Left ventricle myocardium inferior (tissue), 1 donor: ENCODE data around the gene ZFHX3. TPM values are rescaled to one million over a fixed set of nuclear protein-coding genes. Genes with fewer than 3 reads are reported as not detected.
"Not testable (repeated sequence)": the region's sequence is repeated elsewhere in the genome, so short reads cannot be mapped to it uniquely, and the experiment has no call there.

Source experiments
- DNase-seq: peaks from one replicate; pipeline ENCODE4 v3.0.0-alpha.2; 2020
- H3K27ac ChIP-seq: fragments of 200-600 bp; replicated peaks from 2 replicates; pipeline ENCODE4 v1.8.0; 2021
- H3K27me3 ChIP-seq: fragments of 200-600 bp; 2 replicates; pipeline ENCODE4 v1.8.0; 2021; ENCODE audit warnings: low read depth
- H3K36me3 ChIP-seq: fragments of 200-600 bp; 2 replicates; pipeline ENCODE4 v1.8.0; 2021
- H3K4me1 ChIP-seq: fragments of 200-600 bp; 2 replicates; pipeline ENCODE4 v1.8.0; 2021
- H3K4me3 ChIP-seq: fragments of 200-600 bp; 2 replicates; pipeline ENCODE4 v1.8.0; 2021; ENCODE audit warnings: mild to moderate bottlenecking, moderate library complexity
- H3K9me3 ChIP-seq: fragments of 200-600 bp; replicated peaks from 2 replicates; pipeline ENCODE4 v1.8.0; 2021
- CTCF ChIP-seq: fragments of 200-600 bp; IDR thresholded peaks from 2 replicates; pipeline ENCODE4 v1.8.0; 2021; ENCODE audit warnings: antibody characterized with exemption, mild to moderate bottlenecking, borderline replicate concordance
- intact Hi-C: fragments of 100-400 bp; cut with micrococcal nuclease; formaldehyde crosslinking; loops from one replicate; pipeline ENCODE4 v1.11.0; 2022
- total RNA-seq: library from RNA; stranded (reverse); fragmentation: NEBNext Ultra II Directional; extraction: Animal tissue kit (Norgen Biotek cat#: 25700); gene quantifications from one replicate; pipeline ENCODE4 v1.2.1, GENCODE V29; 2021
- donor health status: DM: no; HTN: yes; CAD: no; lungs with severe emphysema.

ZFHX3 gene
- total RNA-seq, 1 donor from 2014 or later, result 9.6 TPM

- H3K4me3 ChIP-seq, result no peak overlapping the region
- no peak overlapping the region for H3K27ac ChIP-seq
- H3K4me1 ChIP-seq, result no peaks in the 10 kb centered on the region
- no peak for DNase-seq
- H3K9me3 ChIP-seq, result peaks cover 5% of the 10 kb centered on the region
- no peak for TF ChIP-seq CTCF
- H3K36me3 ChIP-seq, result no peaks in the 10 kb centered on the region
- H3K27me3 ChIP-seq, result no peaks in the 10 kb centered on the region
- intact Hi-C loops, result no loop called here
Measured at GRCh38 chr16:73083271-73083670, 35.3 kb upstream of the ZFHX3 start.

GRCh38 chr16:73082634-73083051, 34.7 kb upstream of the ZFHX3 start:
- H3K27ac ChIP-seq, H3K4me3 ChIP-seq, H3K36me3 ChIP-seq, intact Hi-C loops, H3K27me3 ChIP-seq, DNase-seq, H3K4me1 ChIP-seq, H3K9me3 ChIP-seq: not testable (repeated sequence)

DNA sequence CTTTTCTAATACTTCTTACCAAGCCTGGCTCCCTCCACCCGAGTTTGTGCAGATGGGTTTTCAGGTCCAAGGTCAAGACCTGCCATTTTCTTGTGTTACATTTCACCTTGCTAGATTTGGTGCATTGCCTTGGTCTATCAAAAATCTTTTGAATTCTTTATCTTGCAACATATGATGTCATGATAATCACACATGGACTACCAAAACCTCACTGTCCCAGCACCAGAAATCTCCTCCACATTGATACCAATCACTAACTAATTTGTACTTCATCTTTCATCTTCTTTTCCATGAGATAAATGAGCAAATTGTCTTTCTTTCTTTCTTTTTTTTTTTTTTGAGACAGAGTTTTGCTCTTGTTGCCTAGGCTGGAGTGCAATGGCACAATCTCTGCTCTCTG, 33.0 kb upstream of the ZFHX3 start:
- H3K4me3 ChIP-seq, result no peak overlapping the region
- no peaks in the 10 kb centered on the region for H3K27me3 ChIP-seq
- no peak overlapping the region for H3K27ac ChIP-seq
- intact Hi-C loops, result no loop called here
- peaks cover 5% of the 10 kb centered on the region for H3K9me3 ChIP-seq
- TF ChIP-seq CTCF, result no peak
- H3K4me1 ChIP-seq, result no peaks in the 10 kb centered on the region
- DNase-seq, result no peak
- H3K36me3 ChIP-seq, result no peaks in the 10 kb centered on the region

DNA sequence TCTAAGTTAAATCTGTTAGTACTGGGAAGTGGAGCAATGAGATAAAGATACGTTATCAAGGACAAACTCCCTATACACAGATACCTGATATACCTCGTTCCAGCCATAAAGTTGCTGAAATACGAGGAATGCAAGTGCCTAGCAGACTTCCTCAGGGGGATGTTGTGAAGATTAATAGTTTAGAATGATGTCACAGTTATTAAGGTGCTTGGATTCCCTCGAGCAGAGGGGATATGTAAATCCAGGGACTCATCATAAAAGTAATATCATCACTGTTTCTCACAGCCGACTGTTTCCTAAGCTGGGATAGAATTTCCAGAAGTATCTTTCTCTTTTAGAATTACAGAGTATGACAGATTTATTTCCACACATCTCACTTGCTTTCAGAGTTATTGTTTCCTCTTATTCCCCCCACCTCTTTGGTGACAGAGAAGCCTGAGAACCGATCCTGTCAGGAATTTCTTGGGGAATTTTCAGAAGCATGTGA, 28.4 kb upstream of the ZFHX3 start:
- TF ChIP-seq CTCF, result no peak
- Histone ChIP-seq H3K27ac (no peak overlapping the region), H3K4me1 (peaks cover 4% of the 10 kb centered on the region), H3K27me3 (no peaks in the 10 kb centered on the region), H3K4me3 (no peak overlapping the region), H3K36me3 (no peaks in the 10 kb centered on the region), H3K9me3 (no peaks in the 10 kb centered on the region)
- DNase-seq, result no peak
- intact Hi-C loops, result no loop called here

DNA sequence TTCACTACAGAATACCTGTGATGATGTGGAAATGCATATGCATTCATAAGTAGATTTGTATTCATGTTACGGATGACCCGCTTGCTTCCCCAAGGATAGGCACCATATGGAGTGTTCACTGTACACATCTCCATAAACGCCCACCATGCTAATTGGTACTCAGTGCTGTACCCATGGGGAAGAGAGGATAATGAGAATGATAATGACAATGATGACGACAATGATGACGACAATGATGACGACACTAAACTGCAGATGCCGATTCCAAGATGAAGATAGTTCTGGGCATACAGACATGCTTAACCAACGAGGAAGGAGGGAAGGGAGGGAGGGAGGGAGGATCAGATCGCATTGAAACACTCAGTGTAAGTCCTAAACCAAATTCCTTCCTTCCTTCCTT, 26.5 kb upstream of the ZFHX3 start:
- Histone ChIP-seq H3K4me3 (no peak overlapping the region), H3K27me3 (no peaks in the 10 kb centered on the region), H3K9me3 (no peaks in the 10 kb centered on the region), H3K4me1 (peaks cover 22% of the 10 kb centered on the region), H3K27ac (no peak overlapping the region), H3K36me3 (no peaks in the 10 kb centered on the region)
- DNase-seq, result no peak
- TF ChIP-seq CTCF, result no peak
- intact Hi-C loops, result no loop called here

DNA sequence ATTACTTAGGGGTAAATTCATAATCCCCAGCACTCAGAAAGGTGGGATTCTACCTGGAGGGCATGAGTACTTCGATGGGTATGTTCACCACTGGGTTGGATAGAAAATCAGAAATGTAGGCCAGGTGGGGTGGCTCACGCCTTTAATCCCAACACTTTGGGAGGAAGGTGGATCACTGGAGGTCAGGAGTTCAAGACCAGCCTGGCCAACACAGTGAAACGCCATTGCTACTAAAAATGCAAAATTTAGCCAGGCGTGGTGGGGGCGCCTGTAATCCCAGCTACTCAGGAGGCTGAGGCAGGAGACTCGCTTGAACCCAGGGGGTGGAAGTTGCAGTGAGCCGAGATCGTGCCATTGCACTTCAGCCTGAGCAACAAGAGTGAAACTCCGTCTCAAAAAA, 24.1 kb upstream of the ZFHX3 start:
- H3K4me3 ChIP-seq, H3K36me3 ChIP-seq, DNase-seq, H3K9me3 ChIP-seq, intact Hi-C loops, H3K27me3 ChIP-seq, H3K27ac ChIP-seq: not testable (repeated sequence)
- H3K4me1 ChIP-seq, result peaks cover 46% of the 10 kb centered on the region
